Naive B cell (primary cell): ENCODE measurements around the gene FYN. TPM values are rescaled to one million over a fixed set of nuclear protein-coding genes. Genes with fewer than 3 reads are reported as not detected.
A peak's percentile ranks its signal among the peaks of the same experiment; 100 is the strongest.

Experiments used
- ATAC-seq, 2 donors: fragments of 150-1000 bp; cut with Tn5 transposase; 2 replicates each; pipeline ENCODE4 v1.10.0; 2021; ENCODE audit warnings: low read depth in 2 of 2, mild to moderate bottlenecking in 2 of 2, moderate library complexity in 2 of 2
- DNase-seq: peaks from one replicate; pipeline ENCODE4 v3.0.0; 2022
- H3K27ac Mint-ChIP-seq, 6 donors: one replicate each; pipeline ENCODE4 v1.8.0; 2020 to 2022; ENCODE audit warnings: mild to moderate bottlenecking in 6 of 6, mixed read lengths in 6 of 6, moderate library complexity in 5 of 6, inconsistent platforms in 2 of 6
- H3K27me3 Mint-ChIP-seq, 3 donors: one replicate each; pipeline ENCODE4 v1.8.0; 2021 to 2022; ENCODE audit warnings: mixed read lengths in 3 of 3, mild to moderate bottlenecking in 1 of 3
- H3K36me3 Mint-ChIP-seq, 2 donors: one replicate each; pipeline ENCODE4 v1.8.0; 2020 to 2022; ENCODE audit warnings: mixed read lengths in 2 of 2, inconsistent platforms in 1 of 2, mild to moderate bottlenecking in 1 of 2
- H3K4me1 Mint-ChIP-seq, 3 donors: one replicate each; pipeline ENCODE4 v1.8.0; 2020 to 2022; ENCODE audit warnings: mixed read lengths in 3 of 3, inconsistent platforms in 1 of 3, mild to moderate bottlenecking in 1 of 3, moderate library complexity in 1 of 3
- H3K4me3 Mint-ChIP-seq, 8 donors: one replicate each; pipeline ENCODE4 v1.8.0; 2020 to 2022; ENCODE audit warnings: mild to moderate bottlenecking in 8 of 8, mixed read lengths in 8 of 8, moderate library complexity in 8 of 8, inconsistent platforms in 2 of 8
- H3K9me3 Mint-ChIP-seq, 7 donors: one replicate each; pipeline ENCODE4 v1.8.0; 2020 to 2022; ENCODE audit warnings: mixed read lengths in 7 of 7, mild to moderate bottlenecking in 5 of 7, inconsistent platforms in 2 of 7, moderate library complexity in 1 of 7
- polyA plus RNA-seq, 6 donors: library from polyadenylated mRNA; unstranded; fragments of 300-500 nt; fragmentation: Illumina TruSeq; gene quantifications; one replicate each; pipeline ENCODE4 v1.2.3, GENCODE V29; 2021; ENCODE audit warnings: low read depth in 6 of 6

Gene FYN
- polyA plus RNA-seq, 6 donors from 2014 or later: 53.1 to 94.5 (median 78.7) TPM

- DNase-seq: no peak
- no peak for ATAC-seq
- H3K36me3 Mint-ChIP-seq: peaks cover 0 to 8% of the 10 kb centered on the region in 2 donors
- H3K4me3 Mint-ChIP-seq: no peak overlapping the region
- H3K27ac Mint-ChIP-seq: peak overlapping the region in 2 of 6 donors; percentile 14 to 53
- no peaks in the 10 kb centered on the region for H3K27me3 Mint-ChIP-seq
- H3K4me1 Mint-ChIP-seq: peaks cover 44 to 61% (median 45%) of the 10 kb centered on the region in 3 donors
- H3K9me3 Mint-ChIP-seq: peaks cover 0 to 3% (median 0%) of the 10 kb centered on the region in 7 donors
Observed at GRCh38 chr6:111768431-111768770, 104.9 kb downstream of the FYN start.

GRCh38 chr6:111767752-111768430 lies 105.4 kb downstream of the FYN start:
- peaks cover 47 to 66% (median 50%) of the 10 kb centered on the region in 3 donors for H3K4me1 Mint-ChIP-seq
- peaks cover 0 to 3% (median 0%) of the 10 kb centered on the region in 7 donors for H3K9me3 Mint-ChIP-seq
- DNase-seq: no peak

GRCh38 chr6:111766201-111766857 lies 106.9 kb downstream of the FYN start:
- DNase-seq (no peak), ATAC-seq (no peak)
- peaks cover 62 to 82% (median 66%) of the 10 kb centered on the region in 3 donors for H3K4me1 Mint-ChIP-seq
- H3K36me3 Mint-ChIP-seq: peaks cover 0 to 8% of the 10 kb centered on the region in 2 donors
- H3K9me3 Mint-ChIP-seq: peaks cover 0 to 3% (median 0%) of the 10 kb centered on the region in 7 donors
- H3K4me3 Mint-ChIP-seq: no peak overlapping the region
- H3K27me3 Mint-ChIP-seq: no peaks in the 10 kb centered on the region
- H3K27ac Mint-ChIP-seq: peak overlapping the region in 3 of 6 donors; percentile 26 to 83 (median 49)

More at GRCh38 chr6:111767752-111768430, 105.4 kb downstream of the FYN start:
- Mint-ChIP-seq H3K36me3 (peaks cover 0 to 8% of the 10 kb centered on the region in 2 donors), H3K27ac (peak overlapping the region in 2 of 6 donors; percentile 9 to 53), H3K4me3 (peak overlapping the region in 3 of 8 donors; percentile 3 to 31 (median 9)), H3K27me3 (no peaks in the 10 kb centered on the region)
- ATAC-seq: no peak

- H3K4me1 Mint-ChIP-seq: peaks cover 68 to 87% (median 71%) of the 10 kb centered on the region in 3 donors
- peak overlapping the region in 2 of 6 donors; percentile 26 to 88 for H3K27ac Mint-ChIP-seq
- ATAC-seq: no peak
- H3K9me3 Mint-ChIP-seq: peaks cover 0 to 3% (median 0%) of the 10 kb centered on the region in 7 donors
- no peaks in the 10 kb centered on the region for H3K27me3 Mint-ChIP-seq
- peaks cover 0 to 6% of the 10 kb centered on the region in 2 donors for H3K36me3 Mint-ChIP-seq
- H3K4me3 Mint-ChIP-seq: no peak overlapping the region
- DNase-seq: no peak
Observed at GRCh38 chr6:111765763-111766162, 107.5 kb downstream of the FYN start.

DNA sequence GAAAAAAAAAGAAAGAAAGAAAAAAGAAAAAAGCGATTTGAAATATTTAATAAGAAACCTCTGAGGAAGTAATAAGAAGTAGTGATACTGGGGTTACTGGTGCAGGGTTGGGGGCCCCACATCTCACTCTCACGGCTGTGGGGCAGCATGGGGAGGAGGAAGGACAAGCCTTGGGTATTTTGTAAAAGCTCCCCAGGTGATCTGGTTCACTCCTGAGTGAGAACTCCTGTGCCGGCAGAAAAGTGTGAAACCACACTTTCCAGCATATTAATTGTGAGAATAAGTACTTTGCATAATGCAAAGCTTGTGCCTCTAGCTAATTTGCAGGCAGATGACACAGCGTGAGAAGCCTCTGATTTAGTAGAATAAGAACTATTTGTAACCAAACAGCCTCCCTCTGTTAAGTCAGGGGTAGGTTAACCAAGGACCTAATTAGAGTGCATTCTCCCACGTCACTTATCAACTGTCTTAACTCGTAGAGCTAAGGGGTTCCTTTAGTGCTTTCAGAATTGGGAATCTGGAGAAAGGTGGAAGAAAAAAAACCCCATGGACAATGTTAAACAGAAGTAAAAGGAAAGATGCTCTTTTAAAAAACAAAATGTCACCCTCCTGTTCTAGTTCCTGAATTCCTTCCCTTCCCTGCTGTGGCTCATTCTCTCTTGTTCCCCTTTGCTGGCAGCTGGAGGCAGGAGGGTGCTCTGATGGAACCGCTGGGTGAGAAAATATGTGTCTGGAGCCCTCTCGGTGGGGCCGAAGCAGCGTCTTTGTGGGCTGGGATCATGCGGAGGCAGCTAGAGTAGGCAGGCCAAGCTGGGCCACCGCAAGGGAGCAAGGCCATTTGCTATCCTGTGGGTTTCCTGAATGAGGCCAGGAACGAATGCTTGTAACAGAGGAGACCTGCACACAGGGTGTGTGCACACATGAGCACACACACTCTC lies 108.7 kb downstream of the FYN start:
- Mint-ChIP-seq H3K27me3 (no peaks in the 10 kb centered on the region), H3K4me1 (peaks cover 72 to 87% (median 77%) of the 10 kb centered on the region in 3 donors), H3K9me3 (peaks cover 0 to 3% (median 0%) of the 10 kb centered on the region in 7 donors), H3K4me3 (peak overlapping the region in 7 of 8 donors; percentile 36 to 84 (median 69)), H3K36me3 (peaks cover 2 to 6% of the 10 kb centered on the region in 2 donors), H3K27ac (peak overlapping the region in 5 of 6 donors; percentile 67 to 92 (median 76))
- peak; percentile 72 to 77 for ATAC-seq
- DNase-seq: peak; percentile 29

GRCh38 chr6:111763381-111763780 lies 109.9 kb downstream of the FYN start:
- Mint-ChIP-seq H3K4me1 (peaks cover 72 to 92% (median 82%) of the 10 kb centered on the region in 3 donors), H3K27me3 (no peaks in the 10 kb centered on the region), H3K27ac (peak overlapping the region in 2 of 6 donors; percentile 12 to 42), H3K9me3 (peaks cover 0 to 3% (median 0%) of the 10 kb centered on the region in 7 donors), H3K36me3 (peaks cover 12 to 16% of the 10 kb centered on the region in 2 donors), H3K4me3 (peak overlapping the region in 1 of 8 donors; percentile 2)
- DNase-seq: no peak
- no peak for ATAC-seq

GRCh38 chr6:111761783-111762312 lies 111.4 kb downstream of the FYN start:
- Mint-ChIP-seq H3K27me3 (no peaks in the 10 kb centered on the region), H3K9me3 (peaks cover 0 to 3% (median 0%) of the 10 kb centered on the region in 7 donors), H3K4me3 (peak overlapping the region in 6 of 8 donors; percentile 57 to 90 (median 76)), H3K36me3 (peaks cover 12 to 21% of the 10 kb centered on the region in 2 donors), H3K4me1 (peaks cover 61 to 83% (median 76%) of the 10 kb centered on the region in 3 donors), H3K27ac (peak overlapping the region in 3 of 6 donors; percentile 25 to 93 (median 39))
- DNase-seq: peak; percentile 38
- ATAC-seq: peak; percentile 75 to 81

GRCh38 chr6:111761212-111761611 lies 112.0 kb downstream of the FYN start:
- Mint-ChIP-seq H3K4me1 (peaks cover 55 to 77% (median 70%) of the 10 kb centered on the region in 3 donors), H3K27ac (peak overlapping the region in 1 of 6 donors; percentile 73)
- ATAC-seq: no peak

DNA sequence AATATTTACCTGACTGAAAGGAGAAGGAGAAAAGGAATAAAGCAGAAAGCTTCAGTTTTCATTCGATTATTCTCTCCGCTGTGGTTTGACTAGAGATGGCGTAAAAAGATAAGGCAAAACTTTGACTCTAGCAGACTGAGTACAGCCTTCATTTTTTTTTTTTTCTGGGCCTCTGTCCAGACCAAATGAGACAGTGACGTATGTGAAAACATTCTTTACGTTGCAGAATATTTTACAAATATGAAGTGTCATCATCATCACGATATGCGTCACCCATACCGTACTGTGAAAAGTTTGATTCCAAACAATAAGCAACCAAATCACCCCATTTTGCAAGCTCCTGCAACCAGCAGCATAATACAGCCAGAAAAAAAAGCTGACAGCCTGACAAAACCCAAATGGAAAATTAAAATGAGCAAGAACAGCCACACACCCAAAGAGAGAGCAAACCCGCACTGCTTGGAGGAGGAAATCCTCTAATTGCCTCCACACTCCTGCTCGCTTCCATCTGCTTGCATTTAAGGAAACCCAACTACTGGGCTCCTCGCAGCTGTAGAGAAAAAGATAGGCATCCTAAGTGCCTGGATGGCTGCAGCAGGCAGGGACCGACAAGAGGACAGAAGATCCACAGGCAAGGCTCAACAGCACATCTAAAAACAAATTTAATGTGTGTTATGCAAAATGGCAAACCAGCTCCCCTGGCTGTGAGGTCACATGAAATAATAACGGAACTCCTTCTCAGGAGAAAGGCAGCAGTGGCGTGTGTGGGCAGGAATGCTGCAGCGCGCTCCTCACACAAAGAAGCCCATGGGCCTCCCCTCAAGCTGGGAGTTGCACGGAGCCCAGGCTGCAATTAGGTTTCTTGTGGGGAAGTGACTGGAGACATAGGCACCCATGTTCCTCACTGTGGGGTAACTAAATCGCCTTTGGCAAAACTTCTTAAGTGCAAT lies 113.1 kb downstream of the FYN start:
- peaks cover 12 to 23% of the 10 kb centered on the region in 2 donors for H3K36me3 Mint-ChIP-seq
- peak overlapping the region in 2 of 8 donors; percentile 15 to 32 for H3K4me3 Mint-ChIP-seq
- H3K27ac Mint-ChIP-seq: peak overlapping the region in 2 of 6 donors; percentile 73 to 88
- no peaks in the 10 kb centered on the region for H3K27me3 Mint-ChIP-seq
- H3K9me3 Mint-ChIP-seq: peaks cover 0 to 3% (median 0%) of the 10 kb centered on the region in 7 donors
- peaks cover 45 to 66% (median 66%) of the 10 kb centered on the region in 3 donors for H3K4me1 Mint-ChIP-seq
- ATAC-seq (no peak), DNase-seq (no peak)

More at GRCh38 chr6:111761212-111761611, 112.0 kb downstream of the FYN start:
- Mint-ChIP-seq H3K4me3 (peak overlapping the region in 5 of 8 donors; percentile 14 to 90 (median 57)), H3K9me3 (peaks cover 0 to 3% (median 0%) of the 10 kb centered on the region in 7 donors), H3K36me3 (peaks cover 12 to 21% of the 10 kb centered on the region in 2 donors), H3K27me3 (no peaks in the 10 kb centered on the region)
- no peak for DNase-seq

DNA sequence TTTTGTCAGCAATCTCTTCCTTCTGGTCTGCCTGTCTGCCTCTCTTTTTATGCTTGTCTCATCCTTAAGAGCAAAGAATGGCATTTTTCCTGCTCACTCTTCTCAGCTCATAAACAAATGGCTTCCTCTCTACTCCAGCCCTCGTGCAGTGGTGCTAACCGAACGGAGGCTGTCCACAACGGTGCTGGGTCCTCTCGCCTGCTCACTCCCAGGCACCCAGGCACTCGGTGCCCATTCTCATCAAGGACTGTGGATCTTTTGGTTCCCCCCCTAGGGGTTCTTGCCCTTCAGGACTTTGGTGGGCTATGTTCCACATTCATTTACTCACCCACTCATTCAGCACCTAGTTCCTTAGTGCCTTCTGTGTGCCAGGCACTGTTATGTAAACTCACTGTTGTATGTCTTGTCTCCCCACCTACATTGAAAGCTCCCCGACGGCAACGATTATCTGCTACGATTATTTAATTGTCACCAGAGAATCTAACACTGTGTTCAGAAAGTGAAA lies 113.9 kb downstream of the FYN start:
- Mint-ChIP-seq H3K4me1 (peaks cover 37 to 60% (median 59%) of the 10 kb centered on the region in 3 donors), H3K36me3 (peaks cover 12 to 26% of the 10 kb centered on the region in 2 donors), H3K9me3 (no peaks in the 10 kb centered on the region), H3K4me3 (no peak overlapping the region), H3K27ac (peak overlapping the region in 2 of 6 donors; percentile 73 to 88), H3K27me3 (no peaks in the 10 kb centered on the region)
- DNase-seq: no peak
- no peak for ATAC-seq

GRCh38 chr6:111758608-111759329 lies 114.5 kb downstream of the FYN start:
- Mint-ChIP-seq H3K36me3 (peaks cover 12 to 26% of the 10 kb centered on the region in 2 donors), H3K4me1 (peaks cover 37 to 59% (median 58%) of the 10 kb centered on the region in 3 donors), H3K27me3 (no peaks in the 10 kb centered on the region), H3K27ac (peak overlapping the region in 1 of 6 donors; percentile 73), H3K4me3 (no peak overlapping the region), H3K9me3 (no peaks in the 10 kb centered on the region)
- DNase-seq: no peak
- ATAC-seq: no peak
